Embryonic facial prominence (tissue), 1 donor: ENCODE results near the gene DNASE1L1.

Experiments
- DNase-seq: peaks from one replicate; pipeline ENCODE4 v3.0.0-alpha.2; 2016; ENCODE audit errors: extremely low spot score

DNASE1L1 gene

DNA sequence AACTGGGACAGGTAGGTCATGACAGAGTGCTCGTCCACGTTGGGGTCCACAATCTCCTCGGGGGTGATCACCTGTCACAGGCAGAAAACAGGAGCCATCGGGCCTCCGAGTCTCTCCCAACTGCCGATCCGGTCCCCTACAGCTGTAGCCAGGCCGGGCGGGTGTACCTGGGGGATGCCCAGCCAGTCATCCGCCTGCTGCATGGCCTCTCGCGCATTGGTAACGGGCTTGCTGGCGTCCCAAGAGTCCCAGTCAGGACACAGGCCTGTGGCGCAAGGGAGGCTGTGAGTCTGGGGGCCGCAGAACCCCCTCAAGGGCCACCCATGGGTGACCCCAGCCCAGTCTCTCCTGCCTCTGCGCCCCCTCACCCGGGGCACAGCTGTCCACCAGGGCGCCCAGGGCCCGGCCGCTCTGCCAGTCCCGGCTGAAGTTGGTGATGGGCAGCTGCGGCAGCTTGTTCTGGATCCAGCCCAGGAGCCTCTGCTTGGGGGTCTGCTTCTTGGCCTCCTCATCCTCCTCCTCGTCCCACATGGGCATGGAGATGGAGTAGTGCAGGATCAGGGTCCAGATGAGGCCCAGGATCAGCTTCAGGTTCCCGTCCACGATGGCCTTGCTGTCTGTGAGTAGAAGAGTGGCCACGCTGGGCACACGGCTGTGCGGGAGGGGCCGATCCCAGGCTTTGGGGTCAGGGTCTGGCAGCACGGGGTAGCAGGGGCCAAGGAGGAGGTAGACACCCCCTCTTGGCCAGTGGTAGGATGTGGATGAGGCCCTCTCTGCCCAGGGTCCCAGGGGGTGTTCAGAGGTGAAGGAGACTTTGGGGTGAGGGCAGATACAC lies 41.4 kb downstream of the DNASE1L1 start:
- DNase-seq = no peak

DNA sequence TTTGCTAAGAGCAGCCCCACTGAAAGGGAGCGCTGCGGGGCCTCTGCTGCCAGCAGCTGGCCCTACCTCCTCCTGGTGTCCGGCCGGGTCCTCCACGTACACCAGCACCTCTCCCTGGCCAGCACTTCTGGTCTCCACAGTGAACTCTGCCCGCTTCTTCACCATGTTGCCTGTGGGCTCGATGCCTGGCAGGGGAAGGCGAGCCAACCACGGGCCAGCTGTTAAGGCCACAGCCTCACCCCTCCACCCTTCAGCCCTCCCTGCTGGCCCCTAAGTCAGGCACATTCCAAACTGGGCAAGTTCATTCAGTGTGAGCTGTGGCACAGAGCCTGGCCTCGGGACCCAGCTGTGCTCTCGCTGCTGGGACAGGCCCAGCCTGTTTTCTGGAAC lies 42.4 kb downstream of the DNASE1L1 start:
- no peak for DNase-seq

DNA sequence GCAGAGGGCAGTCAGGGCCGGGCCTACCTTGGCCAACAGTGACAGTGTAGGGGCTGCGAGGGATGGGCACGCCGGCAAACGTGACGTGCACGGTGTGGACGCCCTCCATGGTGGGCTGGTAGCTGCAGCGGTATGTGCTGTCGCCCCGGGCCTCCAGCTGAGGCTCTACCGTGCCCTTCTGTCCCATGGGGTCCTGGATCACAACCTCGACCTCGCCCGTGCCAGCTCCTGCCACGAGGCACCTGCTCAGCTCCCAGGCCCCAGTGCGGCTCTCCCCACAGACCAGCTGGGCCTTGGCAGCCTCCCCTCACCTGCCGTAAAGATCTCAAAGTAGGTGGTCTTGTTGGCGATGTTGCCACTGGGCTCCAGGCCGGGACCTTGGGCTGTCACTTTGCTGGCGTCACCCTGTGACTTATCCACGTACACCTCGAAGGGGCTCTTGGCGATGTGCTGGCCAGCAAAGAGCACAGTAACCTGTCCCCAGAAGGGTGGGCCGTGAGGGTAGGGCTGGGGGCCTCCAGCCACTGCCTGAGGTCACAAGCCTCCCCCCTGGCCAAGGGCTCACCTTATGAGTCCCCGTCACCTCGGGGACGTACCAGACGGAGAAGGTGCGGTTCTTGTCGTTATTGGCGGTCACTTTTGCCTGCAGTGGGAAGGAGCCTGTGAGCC lies 42.9 kb downstream of the DNASE1L1 start:
- no peak for DNase-seq

- no peak for DNase-seq
Measured at GRCh38 chrX:154365052-154365600, 43.9 kb downstream of the DNASE1L1 start.

DNA sequence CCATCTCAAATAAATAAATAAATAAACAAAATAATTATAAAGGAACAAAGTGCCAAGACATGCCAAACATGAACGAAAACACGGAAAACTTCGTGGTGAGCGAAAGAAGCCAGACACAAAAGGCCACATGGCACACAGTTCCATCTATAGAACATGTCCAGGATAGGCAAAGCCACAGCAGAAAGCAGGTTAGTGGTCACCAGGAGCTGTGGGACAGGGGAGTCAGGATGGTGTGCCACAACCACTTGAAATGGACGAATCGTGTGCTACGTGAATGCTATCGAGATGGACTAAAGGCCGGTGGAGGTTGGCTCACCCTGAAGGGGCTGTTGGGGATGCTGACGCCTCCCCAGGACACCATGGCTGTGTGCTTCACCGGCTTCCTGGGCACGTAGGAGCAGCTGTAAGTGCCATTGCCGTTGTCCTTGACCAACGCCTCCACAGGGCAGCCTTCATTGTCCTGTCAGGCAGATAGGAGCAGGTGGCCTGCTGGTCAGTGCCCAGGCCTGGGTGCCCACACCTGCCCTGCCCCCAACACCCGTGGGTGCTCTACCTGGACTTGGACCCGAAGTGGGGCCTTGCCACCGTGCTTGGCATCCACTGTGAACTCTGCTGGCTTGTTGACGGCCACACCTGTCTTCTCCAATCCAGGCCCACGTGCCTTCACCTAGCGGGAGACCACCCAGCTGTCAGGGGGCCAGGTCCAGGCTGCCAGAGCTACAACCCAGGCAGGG lies 45.2 kb downstream of the DNASE1L1 start:
- no peak for DNase-seq

DNA sequence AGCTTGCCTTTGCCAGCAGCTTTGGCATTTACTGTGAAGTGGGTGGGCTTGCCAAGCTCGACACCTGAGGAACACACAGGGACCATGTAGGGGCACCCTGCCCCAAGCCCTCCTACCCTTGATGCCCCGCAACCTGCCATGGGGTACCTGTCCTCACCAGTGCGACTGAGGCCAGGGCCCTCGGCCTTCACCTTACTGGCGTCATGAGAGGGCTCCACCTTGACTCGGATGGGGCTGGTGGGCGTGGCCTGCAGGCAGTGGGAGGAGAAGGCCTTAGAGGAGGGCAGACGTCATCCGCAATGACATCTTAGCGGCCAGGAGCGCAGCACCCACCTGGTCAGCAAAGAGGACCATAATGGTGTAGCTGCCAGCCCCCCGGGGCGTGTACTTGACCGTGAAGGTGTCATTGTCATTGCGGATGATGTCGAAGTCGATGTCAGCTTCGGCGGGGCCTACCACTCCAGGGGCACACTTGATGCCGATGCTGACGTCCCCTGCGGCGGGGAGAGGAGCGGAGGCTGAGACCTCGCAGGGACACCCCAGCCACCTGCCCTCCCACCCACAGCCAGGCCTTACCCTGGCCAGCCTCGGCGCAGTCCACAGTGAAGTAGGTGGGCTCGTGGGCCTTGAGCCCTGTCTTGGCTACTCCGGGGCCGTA lies 46.8 kb downstream of the DNASE1L1 start:
- DNase-seq = no peak

DNA sequence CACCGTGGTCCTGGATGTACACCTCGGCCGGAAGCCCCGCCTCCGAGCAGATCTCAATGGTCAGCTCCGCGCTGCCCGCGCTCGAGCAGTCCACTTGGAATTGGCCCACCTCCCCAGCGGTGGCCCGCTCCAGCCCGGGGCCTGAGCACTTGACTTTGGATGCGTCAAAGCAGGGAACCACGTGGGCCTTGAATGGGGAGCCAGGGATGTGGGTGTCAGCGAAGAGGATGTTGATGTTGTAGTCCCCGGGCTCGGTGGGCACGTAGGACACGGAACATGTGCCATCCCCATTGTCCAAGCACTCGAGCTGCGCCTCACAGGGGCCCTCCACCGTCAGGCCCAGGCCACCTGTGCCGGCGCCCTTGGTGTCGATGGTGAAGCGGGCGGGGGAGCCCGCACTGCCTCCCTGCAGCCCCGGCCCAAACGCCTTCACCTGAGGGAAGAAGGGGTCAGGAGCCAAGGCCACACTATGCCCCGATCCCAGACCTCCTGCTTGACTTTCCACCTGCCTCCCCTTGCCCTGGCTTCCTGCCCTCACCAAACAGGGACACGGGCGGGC lies 48.8 kb downstream of the DNASE1L1 start:
- DNase-seq = no peak

DNA sequence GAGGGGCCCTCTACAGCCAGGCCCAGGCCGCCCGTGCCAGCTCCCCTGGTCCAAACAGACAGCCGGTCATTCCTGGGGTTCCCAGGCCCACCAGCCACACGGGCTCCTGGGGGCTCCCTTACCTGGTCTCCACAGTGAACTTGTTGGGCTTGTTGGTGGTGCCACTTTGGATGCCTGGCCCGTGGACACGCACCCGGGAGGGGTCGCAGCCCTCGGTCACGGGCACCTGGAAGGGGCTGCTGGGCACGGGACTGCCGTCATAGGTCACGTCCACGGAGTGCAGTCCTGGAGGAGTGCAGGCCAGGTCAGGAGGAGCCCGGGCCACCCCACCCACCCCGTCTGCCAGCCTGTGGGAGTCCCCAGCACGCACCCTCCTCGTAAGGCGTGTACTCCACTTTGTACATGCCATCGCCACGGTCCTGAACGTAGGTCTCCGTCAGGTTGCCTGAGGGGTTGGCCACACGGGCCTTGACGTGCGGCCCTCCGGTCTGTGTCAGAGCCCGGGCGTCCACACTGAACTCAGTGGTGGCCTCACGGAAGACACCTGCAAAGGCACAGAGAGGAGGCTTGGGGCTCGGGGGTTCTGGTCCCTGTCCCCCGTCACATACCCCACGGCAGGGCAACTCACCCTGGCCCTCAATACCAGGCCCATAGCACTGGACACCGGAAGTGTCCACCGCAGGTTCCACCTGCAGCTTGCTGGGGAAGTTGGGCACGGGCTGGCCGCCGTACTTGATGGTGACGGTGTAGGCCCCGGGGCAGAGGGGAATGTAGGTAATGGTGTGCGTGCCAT lies 49.5 kb downstream of the DNASE1L1 start:
- no peak for DNase-seq

DNA sequence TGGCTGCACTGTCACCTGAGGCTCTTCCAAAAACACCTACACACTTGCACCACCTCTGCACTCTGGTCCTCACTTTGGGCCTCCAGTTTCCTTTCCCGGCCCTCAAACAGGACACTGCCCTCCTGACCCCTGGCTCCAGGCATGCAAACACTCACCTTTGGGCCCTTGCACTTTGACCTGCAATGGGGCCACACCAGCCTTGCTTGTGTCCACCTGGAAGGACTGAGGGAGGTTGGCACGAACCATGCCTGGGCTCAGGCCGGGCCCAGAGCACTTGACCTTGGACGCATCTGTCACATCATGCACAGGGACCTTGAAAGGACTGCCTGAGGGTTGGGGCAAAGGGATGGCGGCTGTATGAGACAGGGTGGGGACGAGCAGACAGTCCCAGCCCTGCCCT lies 50.2 kb downstream of the DNASE1L1 start:
- DNase-seq = no peak

- no peak for DNase-seq
Measured at GRCh38 chrX:154358011-154358410, 51.0 kb downstream of the DNASE1L1 start.

- no peak for DNase-seq
Measured at GRCh38 chrX:154357205-154357604, 51.8 kb downstream of the DNASE1L1 start.

DNA sequence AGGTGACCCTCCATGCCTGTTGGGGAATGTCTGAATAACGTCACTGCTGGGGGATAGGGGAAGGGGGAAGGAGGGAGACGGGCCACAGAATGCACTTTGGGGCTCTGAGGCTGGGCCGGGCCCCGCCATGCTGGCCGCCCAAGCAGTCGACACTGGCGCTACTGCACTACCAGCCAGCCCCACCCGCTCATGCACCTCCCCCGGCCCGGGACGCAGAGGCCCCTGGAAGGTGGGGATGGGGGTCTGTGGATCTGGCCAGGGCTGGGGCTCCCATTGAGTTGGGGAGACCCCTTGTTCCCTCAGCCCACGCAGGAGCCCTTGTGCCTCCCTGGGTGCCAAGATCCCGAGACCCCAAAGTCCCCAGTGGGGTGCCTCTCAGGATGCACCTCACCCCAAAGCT lies 52.5 kb downstream of the DNASE1L1 start:
- no peak for DNase-seq

GRCh38 chrX:154355776-154356140 lies 53.3 kb downstream of the DNASE1L1 start:
- DNase-seq = no peak

DNA sequence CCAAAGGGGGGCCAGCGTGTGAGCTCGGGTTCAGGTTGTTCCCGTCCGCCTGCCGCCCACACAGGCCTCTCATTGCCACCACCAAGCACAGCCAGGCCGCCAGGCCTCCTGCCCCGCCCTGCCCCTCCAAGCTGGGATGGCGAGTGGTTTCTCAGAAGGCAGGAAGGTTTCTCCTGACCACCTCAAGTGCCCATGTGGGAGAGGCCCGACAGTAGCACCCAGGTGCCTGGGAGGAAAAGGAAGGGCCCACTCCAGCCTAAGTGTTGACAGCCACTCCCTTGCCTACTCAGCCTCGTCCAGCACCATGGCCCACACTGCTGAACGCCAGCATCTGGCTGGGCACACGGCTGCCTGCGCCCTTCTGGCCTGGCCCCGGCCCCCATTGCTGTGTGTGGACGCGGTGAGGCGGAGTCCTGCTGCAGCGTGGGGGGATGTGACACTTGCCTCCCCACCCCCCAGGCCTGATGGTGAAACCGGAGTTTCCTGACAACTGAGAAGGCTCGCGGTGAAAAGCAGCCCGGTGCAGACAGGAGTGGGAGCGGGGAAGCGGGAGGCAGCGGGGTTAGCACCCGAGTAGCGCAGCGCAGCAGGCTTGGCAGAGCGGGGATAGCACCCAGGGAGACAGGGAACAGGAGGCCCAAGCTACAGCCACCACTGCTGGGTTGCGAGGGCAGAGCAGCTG lies 53.8 kb downstream of the DNASE1L1 start:
- no peak for DNase-seq

DNA sequence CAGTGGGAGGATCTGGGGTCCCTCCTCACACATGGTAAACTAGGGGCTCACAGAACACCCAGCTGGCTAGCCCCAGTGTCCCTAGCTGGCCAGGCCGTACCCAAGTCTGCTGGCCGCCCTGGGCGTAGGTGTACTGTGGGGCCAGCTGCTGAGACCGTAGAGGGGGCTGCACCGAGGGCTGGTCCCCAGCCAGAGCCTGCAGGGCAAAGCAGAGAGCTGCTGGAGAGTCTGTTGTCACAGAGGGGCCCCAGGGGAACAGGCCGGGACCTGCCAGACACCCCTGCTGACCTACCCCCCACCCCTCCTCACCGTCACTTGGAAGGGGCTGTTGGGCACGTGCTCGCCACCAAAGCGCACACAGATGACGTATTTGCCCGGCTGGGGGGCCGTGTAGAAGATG lies 54.5 kb downstream of the DNASE1L1 start:
- DNase-seq = no peak

- DNase-seq = no peak
Measured at GRCh38 chrX:154354013-154354412, 55.0 kb downstream of the DNASE1L1 start.

DNA sequence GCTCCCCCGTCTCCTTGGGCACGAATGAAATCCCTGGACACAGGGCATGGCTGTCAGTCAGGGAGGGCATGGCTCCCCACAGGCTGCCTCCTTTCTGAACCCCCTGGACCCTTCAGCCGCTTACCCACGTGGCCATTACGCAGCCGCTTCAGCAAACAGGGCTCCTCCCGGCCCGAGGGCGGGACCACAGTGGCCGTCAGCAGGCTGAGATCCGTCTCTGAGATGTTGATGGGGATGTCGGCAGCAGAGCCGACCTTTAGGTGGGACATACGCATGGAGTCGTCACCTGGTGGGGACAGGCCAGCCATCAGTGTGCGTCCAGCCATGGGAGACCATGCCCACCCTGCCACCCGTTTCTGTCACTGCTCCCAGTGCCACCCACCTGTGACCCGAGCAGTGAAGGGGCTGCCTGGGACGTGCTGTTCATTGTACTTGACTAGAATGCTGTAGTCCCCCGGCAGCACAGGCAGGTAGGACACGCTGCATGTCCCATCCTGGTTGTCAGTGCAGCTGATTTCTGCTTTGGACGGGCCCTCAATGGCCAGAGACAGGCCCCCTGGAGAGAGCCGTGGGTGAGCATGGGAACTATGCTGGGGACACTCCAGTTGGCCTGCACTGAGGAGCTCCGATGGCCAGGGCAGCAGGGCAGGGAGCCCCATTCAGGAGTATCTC lies 55.7 kb downstream of the DNASE1L1 start:
- DNase-seq = no peak

DNA sequence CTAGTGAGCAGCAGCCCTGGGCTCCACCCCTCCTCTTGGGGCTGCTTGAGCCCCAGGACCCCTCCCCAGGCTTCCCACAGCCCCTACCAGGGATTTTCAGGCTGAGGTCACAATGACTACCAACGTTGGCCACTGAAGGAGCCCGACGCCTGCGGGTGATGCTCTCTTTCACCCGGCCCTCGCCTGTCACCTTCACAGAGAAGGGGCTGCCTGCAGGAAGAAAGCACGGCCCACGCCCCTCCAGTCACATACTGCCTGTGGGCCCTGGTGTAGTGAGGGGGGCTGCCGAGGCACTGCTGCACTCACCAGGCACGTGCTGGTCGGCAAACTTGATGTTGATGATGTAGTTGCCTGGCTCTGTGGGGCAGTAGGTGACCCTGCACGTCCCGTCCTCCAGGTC lies 56.6 kb downstream of the DNASE1L1 start:
- DNase-seq = no peak

GRCh38 chrX:154352012-154352401 lies 57.0 kb downstream of the DNASE1L1 start:
- DNase-seq = no peak
